Measurements from ENCODE around the gene C15orf39. TPM values are rescaled to one million over a fixed set of nuclear protein-coding genes. Genes with fewer than 3 reads are reported as not detected.
A peak's percentile ranks its signal among the peaks of the same experiment; 100 is the strongest.
"Not testable (repeated sequence)": the region's sequence is repeated elsewhere in the genome, so short reads cannot be mapped to it uniquely, and the experiment has no call there.

Gene C15orf39
- total RNA-seq, 1 donor from 2014 or later: 132 TPM

GRCh38 chr15:75223688-75224087, 22.0 kb downstream of the C15orf39 start:
- H3K27me3 Mint-ChIP-seq (ENCODE audit: unreplicated experiment): peaks cover 13% of the 10 kb centered on the region
- H3K4me1 Mint-ChIP-seq (ENCODE audit: unreplicated experiment): no peaks in the 10 kb centered on the region
- no peak for TF ChIP-seq CTCF (IDR thresholded peaks at IDR 0.05; ENCODE audit: unreplicated experiment)
- H3K27ac Mint-ChIP-seq (ENCODE audit: unreplicated experiment): no peak overlapping the region
- no peak for DNase-seq (ENCODE audit: low spot score)
- no peaks in the 10 kb centered on the region for H3K36me3 Mint-ChIP-seq (ENCODE audit: low read depth, unreplicated experiment)
- no peak overlapping the region for H3K4me3 Mint-ChIP-seq (ENCODE audit: unreplicated experiment)
- no peaks in the 10 kb centered on the region for H3K9me3 Mint-ChIP-seq (ENCODE audit: unreplicated experiment)

DNA sequence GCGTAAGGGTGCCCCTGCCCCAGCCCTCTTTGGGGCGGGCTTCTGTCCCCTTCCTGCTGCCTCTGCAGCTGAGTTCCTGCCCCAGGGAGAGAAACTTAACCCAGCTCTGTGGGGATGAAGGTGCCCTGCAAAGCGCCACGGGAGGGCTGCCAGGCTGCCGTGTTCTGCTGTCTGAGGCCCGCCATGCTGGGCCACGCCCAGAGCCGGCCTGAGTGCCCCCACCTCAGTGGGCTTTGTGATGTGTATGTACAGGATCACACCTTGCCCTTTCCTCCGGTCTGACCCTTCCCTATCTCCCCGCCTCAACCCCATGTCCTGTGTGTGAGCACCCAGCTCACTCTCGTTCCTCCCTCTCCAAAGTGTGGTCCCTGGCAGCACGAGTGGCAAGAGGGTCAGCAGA, 22.6 kb downstream of the C15orf39 start:
- DNase-seq (ENCODE audit: low spot score): no peak
- Mint-ChIP-seq H3K4me1 (ENCODE audit: unreplicated experiment) (no peaks in the 10 kb centered on the region), H3K9me3 (ENCODE audit: unreplicated experiment) (no peaks in the 10 kb centered on the region), H3K27me3 (ENCODE audit: unreplicated experiment) (peaks cover 10% of the 10 kb centered on the region), H3K27ac (ENCODE audit: unreplicated experiment) (peak overlapping the region; percentile 52), H3K36me3 (ENCODE audit: low read depth, unreplicated experiment) (no peaks in the 10 kb centered on the region), H3K4me3 (ENCODE audit: unreplicated experiment) (no peak overlapping the region)
- no peak for TF ChIP-seq CTCF (IDR thresholded peaks at IDR 0.05; ENCODE audit: unreplicated experiment)

DNA sequence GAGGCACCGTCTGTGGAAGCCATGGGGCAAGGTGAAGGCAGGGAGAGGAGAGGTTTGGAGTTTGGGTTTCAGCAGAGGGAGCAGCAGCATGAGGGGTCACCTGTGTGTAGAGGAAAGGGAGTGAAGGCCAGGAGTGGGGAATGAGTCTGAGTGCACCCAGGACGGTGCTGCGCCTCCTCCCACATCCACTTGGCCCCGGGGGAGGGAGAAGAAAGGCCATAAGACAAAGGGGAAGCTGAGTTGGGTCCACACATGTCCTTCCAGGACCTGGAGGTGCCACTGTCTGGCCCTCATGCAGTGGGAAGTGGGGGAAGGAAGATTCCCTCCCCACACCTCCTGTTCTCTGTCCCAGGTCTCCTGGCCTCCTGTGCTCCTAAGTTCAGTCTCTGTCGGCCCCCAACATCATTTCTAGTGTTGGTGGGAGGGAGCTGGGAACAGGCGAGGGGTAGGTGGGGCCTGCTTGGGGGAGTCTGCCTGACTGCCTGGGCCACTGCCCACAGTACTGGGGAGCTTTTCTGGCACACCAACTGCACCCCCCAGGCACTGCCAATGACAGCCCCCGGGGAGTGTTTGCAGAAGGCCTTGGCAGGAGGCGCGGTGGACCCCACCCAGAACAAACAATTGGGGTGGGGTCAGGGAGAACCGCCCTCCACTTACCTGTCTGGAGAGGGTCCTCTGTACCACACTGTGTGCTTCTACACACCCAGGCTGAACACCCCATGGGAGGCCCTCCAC, 23.6 kb downstream of the C15orf39 start:
- H3K27me3 Mint-ChIP-seq (ENCODE audit: unreplicated experiment); H3K4me3 Mint-ChIP-seq (ENCODE audit: unreplicated experiment); DNase-seq (ENCODE audit: low spot score); H3K36me3 Mint-ChIP-seq (ENCODE audit: low read depth, unreplicated experiment); H3K27ac Mint-ChIP-seq (ENCODE audit: unreplicated experiment); H3K9me3 Mint-ChIP-seq (ENCODE audit: unreplicated experiment); H3K4me1 Mint-ChIP-seq (ENCODE audit: unreplicated experiment): not testable (repeated sequence)

GRCh38 chr15:75225951-75226732, 24.5 kb downstream of the C15orf39 start:
- no peak for TF ChIP-seq CTCF (IDR thresholded peaks at IDR 0.05; ENCODE audit: unreplicated experiment)
- no peaks in the 10 kb centered on the region for H3K36me3 Mint-ChIP-seq (ENCODE audit: low read depth, unreplicated experiment)

DNA sequence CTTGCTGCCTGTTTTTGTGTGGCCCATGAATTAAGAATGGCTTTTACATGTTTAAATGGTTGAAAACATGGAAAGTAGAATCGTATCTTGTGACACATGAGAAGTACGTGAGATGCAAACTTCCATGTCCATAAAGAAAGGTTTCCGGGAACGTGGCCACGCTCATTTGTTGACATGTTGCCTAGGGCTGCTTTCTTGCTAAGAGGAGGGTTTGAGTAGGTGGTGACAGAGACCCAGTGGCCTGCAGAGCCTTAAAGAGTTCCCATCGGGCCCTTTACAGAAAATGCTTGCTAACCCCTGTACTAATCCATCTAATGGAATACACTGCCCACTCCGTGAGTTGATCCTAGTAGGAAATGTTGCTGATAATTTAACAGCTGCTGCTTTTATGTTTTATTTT, 25.4 kb downstream of the C15orf39 start:
- H3K27ac Mint-ChIP-seq (ENCODE audit: unreplicated experiment); H3K4me3 Mint-ChIP-seq (ENCODE audit: unreplicated experiment); H3K4me1 Mint-ChIP-seq (ENCODE audit: unreplicated experiment); DNase-seq (ENCODE audit: low spot score); H3K9me3 Mint-ChIP-seq (ENCODE audit: unreplicated experiment); H3K36me3 Mint-ChIP-seq (ENCODE audit: low read depth, unreplicated experiment): not testable (repeated sequence)
- peaks cover 12% of the 10 kb centered on the region for H3K27me3 Mint-ChIP-seq (ENCODE audit: unreplicated experiment)

More at GRCh38 chr15:75225951-75226732, 24.5 kb downstream of the C15orf39 start:
- H3K9me3 Mint-ChIP-seq (ENCODE audit: unreplicated experiment): no peaks in the 10 kb centered on the region
- DNase-seq (ENCODE audit: low spot score): no peak
- peaks cover 8% of the 10 kb centered on the region for H3K27me3 Mint-ChIP-seq (ENCODE audit: unreplicated experiment)
- no peak overlapping the region for H3K4me3 Mint-ChIP-seq (ENCODE audit: unreplicated experiment)
- peaks cover 4% of the 10 kb centered on the region for H3K4me1 Mint-ChIP-seq (ENCODE audit: unreplicated experiment)
- H3K27ac Mint-ChIP-seq (ENCODE audit: unreplicated experiment): no peak overlapping the region
